Retinal pigment epithelial cell (primary cell): ENCODE measurements around the gene PANK2.

Source experiments
- DNase-seq: peaks from one replicate; pipeline ENCODE4 v3.0.0-alpha.2; 2010; ENCODE audit warnings: low read depth
- H3K4me3 ChIP-seq: 2 replicates; pipeline ENCODE4 v1.5.1; 2011; ENCODE audit warnings: mild to moderate bottlenecking, low read length, control low read depth, moderate library complexity
- TF ChIP-seq, protein P1 (sequence below): conservative IDR thresholded peaks from 2 replicates; pipeline ENCODE4 v1.5.1; 2011; ENCODE audit warnings: low read depth, low read length, control low read depth, inconsistent platforms

The PANK2 gene

DNA sequence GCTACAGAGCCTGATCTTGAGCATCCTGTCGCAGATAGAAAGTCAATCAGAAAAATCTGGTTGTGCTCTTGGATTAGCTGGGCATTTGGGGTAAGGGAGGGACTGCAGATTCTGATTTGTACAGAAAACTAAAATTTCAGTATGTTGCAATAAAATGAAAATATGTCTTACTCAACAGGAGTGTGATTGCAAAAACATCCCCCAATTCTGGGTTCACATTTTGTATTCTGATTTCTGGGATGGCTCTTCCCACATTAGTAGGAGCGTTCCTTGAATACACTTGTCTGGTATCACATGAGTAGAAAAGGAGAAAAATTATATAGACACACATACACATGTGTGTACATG lies 40.5 kb downstream of the PANK2 start:
- TF ChIP-seq, protein P1, sequence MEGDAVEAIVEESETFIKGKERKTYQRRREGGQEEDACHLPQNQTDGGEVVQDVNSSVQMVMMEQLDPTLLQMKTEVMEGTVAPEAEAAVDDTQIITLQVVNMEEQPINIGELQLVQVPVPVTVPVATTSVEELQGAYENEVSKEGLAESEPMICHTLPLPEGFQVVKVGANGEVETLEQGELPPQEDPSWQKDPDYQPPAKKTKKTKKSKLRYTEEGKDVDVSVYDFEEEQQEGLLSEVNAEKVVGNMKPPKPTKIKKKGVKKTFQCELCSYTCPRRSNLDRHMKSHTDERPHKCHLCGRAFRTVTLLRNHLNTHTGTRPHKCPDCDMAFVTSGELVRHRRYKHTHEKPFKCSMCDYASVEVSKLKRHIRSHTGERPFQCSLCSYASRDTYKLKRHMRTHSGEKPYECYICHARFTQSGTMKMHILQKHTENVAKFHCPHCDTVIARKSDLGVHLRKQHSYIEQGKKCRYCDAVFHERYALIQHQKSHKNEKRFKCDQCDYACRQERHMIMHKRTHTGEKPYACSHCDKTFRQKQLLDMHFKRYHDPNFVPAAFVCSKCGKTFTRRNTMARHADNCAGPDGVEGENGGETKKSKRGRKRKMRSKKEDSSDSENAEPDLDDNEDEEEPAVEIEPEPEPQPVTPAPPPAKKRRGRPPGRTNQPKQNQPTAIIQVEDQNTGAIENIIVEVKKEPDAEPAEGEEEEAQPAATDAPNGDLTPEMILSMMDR, result no peak
- H3K4me3 ChIP-seq, result no peak overlapping the region
- DNase-seq, result no peak

DNA sequence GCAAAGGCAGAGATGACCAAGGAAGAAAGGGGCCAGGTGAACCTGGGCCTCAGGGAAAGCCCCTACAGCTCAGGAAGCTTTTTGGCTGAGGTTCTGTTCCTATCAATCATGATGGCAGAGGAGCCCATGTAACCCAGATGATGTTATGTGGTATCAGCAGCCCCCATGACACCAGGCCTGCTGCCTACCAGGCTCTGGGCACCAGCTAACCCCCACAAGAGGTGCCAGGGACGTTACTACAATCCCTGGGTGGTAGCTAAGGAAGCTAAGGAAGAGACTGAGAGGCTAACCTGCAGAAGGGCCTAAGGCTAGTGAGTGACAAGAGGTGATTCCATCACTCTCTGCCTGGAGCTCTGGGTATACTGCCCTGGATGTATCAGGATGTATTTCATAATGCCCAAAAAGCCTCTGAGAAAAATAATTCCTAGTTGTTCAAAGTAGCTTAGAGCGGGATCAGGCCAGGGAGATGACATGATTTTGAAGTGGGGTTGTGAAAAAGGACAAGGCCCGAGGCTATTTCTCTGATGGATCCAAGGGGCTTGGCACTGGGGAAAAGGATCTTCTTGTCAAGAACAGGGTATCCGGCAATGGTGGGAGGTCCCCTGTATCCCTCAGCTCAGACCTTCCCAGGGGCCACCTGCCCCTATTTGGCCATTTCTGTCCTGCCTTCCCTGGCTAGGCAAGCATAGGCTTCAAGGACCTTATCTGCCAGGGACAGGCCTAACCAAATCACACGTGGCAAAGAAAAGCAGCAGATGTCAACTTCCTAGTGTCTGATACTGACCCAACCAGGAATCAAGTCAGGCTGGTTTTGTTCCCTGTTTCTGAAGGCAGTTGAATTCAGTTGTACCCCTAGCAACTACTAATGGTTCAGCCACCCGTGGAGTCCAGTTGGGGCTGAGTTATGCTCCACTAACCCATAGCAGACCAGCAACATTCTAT lies 41.3 kb downstream of the PANK2 start:
- DNase-seq, result no peak
- no peak overlapping the region for H3K4me3 ChIP-seq
- TF ChIP-seq, protein P1, result no peak

DNA sequence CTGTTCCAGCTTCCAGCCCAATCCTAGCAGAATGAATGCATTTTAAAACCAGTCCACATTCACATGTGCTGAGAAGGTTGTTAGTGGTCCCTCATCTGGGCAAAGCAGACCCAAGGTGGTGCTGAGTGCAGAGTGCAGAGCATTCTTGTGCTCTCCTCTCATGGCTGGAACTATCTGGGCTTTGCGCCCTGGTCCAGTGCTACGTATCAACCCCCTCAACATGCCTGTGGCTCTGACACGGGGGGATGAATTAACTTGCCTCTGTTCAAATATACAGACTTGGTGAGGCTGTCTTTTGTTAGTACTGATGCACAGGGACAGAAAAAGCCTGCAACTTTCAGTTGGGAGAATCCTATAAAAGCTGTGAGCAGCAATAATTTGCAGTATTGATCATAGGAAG lies 42.5 kb downstream of the PANK2 start:
- DNase-seq, result no peak
- no peak overlapping the region for H3K4me3 ChIP-seq
- TF ChIP-seq, protein P1, result no peak

DNA sequence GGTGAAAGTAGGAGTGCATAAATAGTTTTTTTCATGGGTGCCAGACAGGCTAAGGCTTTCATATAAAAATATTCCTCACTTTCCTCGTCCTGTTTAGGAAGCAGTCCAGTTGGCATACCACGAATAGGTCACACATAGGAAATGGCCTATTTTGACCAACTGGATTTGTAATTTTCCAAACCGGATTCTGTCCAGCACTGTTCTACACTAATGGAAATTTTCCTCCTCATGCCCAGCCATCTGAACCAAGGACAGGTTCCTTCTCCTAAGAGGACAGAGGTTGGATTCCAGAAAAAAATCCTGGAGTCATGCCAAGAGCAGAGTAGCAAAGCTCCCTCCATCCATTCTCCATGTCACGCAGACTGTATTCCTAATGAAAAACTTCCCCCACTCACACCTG lies 43.1 kb downstream of the PANK2 start:
- DNase-seq, result no peak
- no peak overlapping the region for H3K4me3 ChIP-seq
- TF ChIP-seq, protein P1, result no peak

DNA sequence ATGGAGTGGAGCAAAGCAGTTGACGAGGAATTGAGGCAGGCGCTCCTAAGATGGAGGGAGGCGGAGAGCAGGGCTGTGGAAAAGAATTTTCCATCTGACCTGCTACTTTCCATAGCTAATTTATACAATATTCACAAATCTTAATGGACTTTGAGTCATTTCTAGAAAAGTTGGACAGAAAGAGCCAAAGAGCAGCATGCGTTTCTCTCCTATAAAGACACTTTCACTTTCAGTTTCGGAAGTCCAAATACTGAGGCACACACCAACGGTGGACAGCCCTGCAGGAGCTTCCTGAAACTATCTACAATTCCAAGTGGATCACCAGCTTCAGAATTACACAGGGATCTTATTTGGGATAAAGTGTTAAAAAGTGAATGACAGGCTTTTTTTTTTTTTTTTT lies 43.5 kb downstream of the PANK2 start:
- DNase-seq, result no peak
- TF ChIP-seq, protein P1, result no peak
- no peak overlapping the region for H3K4me3 ChIP-seq

DNA sequence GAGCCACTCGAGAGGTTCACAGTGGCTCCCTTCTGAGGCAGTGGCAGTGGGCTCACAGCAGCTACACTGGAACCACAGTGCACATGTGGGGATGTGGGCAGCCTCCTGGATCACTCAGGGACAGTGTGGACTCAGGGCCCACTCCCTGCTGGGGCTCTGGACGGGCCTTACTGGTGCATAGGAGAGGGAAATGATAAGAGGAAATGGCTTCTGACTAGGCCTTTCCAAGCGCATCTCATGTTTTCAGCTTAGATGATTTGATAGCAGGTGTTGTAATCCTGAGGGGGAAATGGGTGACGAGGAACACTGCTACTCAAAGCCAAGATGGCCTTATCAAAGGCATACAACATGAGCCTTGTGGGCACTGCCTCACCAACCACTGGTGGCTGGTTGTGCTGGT lies 44.0 kb downstream of the PANK2 start:
- no peak for DNase-seq
- H3K4me3 ChIP-seq, result no peak overlapping the region
- TF ChIP-seq, protein P1, result no peak

DNA sequence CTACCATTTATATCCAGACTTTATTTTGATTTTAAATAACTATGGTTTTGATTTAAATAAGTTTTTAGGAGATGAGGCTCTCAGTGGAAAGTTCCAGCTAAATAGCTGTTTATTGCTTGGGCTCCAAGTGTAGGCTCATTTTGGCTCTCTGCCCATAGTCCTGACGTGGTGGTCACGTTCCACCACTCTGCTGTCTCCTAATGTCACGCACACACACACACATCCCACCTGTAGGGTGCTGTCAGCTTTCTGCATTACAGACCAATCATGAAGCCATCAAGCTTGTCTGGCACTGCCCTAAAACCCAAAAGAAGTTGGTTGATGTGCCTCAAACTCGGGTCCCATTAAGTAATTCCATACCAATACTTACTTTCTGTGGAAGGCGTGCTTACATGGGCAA lies 45.4 kb downstream of the PANK2 start:
- no peak for DNase-seq

More for the DNA sequence above, 45.4 kb downstream of the PANK2 start:
- TF ChIP-seq, protein P1, result no peak
- no peak overlapping the region for H3K4me3 ChIP-seq
